Measurements from ENCODE around the gene GET4. TPM values are rescaled to one million over a fixed set of nuclear protein-coding genes. Genes with fewer than 3 reads are reported as not detected.
"Not testable (repeated sequence)": the region's sequence is repeated elsewhere in the genome, so short reads cannot be mapped to it uniquely, and the experiment has no call there.

Gene GET4
- total RNA-seq, 4 donors from 2014 or later: 24.6 to 40.8 (median 30.0) TPM

DNA sequence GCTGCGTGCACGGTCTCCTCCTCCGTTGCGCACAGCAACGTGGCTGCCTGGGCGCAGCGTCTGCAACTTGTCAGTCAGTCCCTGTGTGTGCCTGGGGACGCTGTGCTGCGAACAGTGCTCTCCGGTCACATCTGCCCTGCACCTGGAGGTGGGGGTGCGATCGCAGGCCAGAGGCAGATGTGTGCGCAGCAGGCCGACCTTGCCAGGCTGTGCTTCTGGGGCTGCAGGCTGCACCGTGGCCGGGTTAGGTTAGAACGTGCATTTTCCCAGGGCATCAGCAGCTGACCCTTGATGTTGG, 8.2 kb upstream of the GET4 start:
- intact Hi-C loops (cut with DNase I; ENCODE audit: low total_unique reads): no loop called here
- no peak overlapping the region for H3K4me3 ChIP-seq
- in situ Hi-C loops (cut with MboI; ENCODE audit: low sequenced_read_pairs in 4 of 4): loop anchor here in 1 of 4 donors (10.0 kb wide), 1 partner anchor 83 kb away; no protein-coding TSS in a partner anchor
- DNase-seq: no peak
- no peak for ATAC-seq
- H3K4me1 ChIP-seq: peaks cover 12 to 15% of the 10 kb centered on the region in 2 donors
- no peaks in the 10 kb centered on the region for H3K27me3 ChIP-seq
- H3K36me3 ChIP-seq: peaks cover 0 to 64% of the 10 kb centered on the region in 2 donors
- TF ChIP-seq POLR2A (IDR thresholded peaks at IDR 0.05) (no peak), CTCF (IDR thresholded peaks at IDR 0.05 in 4 of 5, conservative IDR thresholded peaks at IDR 0.05 in 1 of 5) (no peak)
- H3K9me3 ChIP-seq: no peaks in the 10 kb centered on the region
- H3K27ac ChIP-seq: peak overlapping the region; percentile 76 to 84 (median 78)

GRCh38 chr7:869348-869747, 7.0 kb upstream of the GET4 start:
- Histone ChIP-seq H3K4me3 (no peak overlapping the region), H3K27me3 (no peaks in the 10 kb centered on the region), H3K9me3 (no peaks in the 10 kb centered on the region), H3K36me3 (peaks cover 0 to 60% of the 10 kb centered on the region in 2 donors), H3K27ac (peak overlapping the region; percentile 41 to 58 (median 50)), H3K4me1 (peaks cover 22 to 27% of the 10 kb centered on the region in 2 donors)
- no peak for TF ChIP-seq CTCF (IDR thresholded peaks at IDR 0.05 in 4 of 5, conservative IDR thresholded peaks at IDR 0.05 in 1 of 5)
- no peak for TF ChIP-seq POLR2A (IDR thresholded peaks at IDR 0.05)
- intact Hi-C loops (cut with DNase I; ENCODE audit: low total_unique reads): no loop called here
- ATAC-seq (no peak), DNase-seq (no peak)
- in situ Hi-C loops (cut with MboI; ENCODE audit: low sequenced_read_pairs in 4 of 4): loop anchor here in 1 of 4 donors (10.0 kb wide), 1 partner anchor 85 kb away; no protein-coding TSS in a partner anchor

DNA sequence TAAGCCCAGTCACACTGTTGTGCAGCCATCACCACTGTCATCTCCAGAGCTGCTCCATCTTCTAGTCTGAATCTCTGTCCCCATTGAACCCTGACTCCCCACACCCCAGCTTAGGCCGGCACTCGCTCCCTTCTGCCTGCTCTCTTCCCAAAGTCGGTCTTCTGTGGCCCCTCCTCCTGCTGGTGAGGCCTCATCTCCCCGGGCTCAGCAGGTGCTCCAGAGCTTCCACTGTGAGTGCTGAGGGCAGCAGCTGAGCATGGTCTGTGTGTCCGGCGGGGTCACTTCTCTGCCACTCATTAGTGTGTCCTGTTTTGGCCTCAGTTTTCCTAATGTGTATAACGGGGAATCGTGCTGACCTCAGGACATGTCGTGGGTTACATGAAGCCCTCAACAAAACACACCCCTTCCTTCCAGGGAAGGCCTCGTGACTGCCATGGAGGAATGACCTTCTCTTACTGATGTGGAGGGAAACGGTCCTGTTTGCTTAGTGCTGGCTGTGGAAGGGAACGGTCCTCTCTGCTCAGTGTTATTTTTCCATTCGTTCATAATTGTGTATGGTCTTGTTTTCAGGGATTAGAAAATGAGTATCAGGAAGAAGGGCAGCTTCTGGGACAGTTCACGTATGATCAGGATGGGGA, 4.3 kb upstream of the GET4 start:
- DNase-seq (no peak), ATAC-seq (no peak)
- Histone ChIP-seq H3K27me3 (no peaks in the 10 kb centered on the region), H3K27ac (peak overlapping the region; percentile 65 to 96 (median 93)), H3K9me3 (no peaks in the 10 kb centered on the region), H3K4me1 (peaks cover 31 to 36% of the 10 kb centered on the region in 2 donors), H3K4me3 (no peak overlapping the region), H3K36me3 (peaks cover 0 to 39% of the 10 kb centered on the region in 2 donors)
- intact Hi-C loops (cut with DNase I; ENCODE audit: low total_unique reads): loop anchor here (2.0 to 10.0 kb wide), 3 partner anchors 49 to 547 kb away; no protein-coding TSS in a partner anchor
- in situ Hi-C loops (cut with MboI; ENCODE audit: low sequenced_read_pairs in 4 of 4): loop anchor here in 3 of 4 donors (5.0 to 10.0 kb wide), 3 partner anchors 47 to 87 kb away; no protein-coding TSS in a partner anchor
- no peak for TF ChIP-seq CTCF (IDR thresholded peaks at IDR 0.05 in 4 of 5, conservative IDR thresholded peaks at IDR 0.05 in 1 of 5)
- no peak for TF ChIP-seq POLR2A (IDR thresholded peaks at IDR 0.05)

- H3K27me3 ChIP-seq, H3K9me3 ChIP-seq, H3K4me3 ChIP-seq, ATAC-seq, DNase-seq: not testable (repeated sequence)
- Histone ChIP-seq H3K36me3 (peaks cover 0 to 32% of the 10 kb centered on the region in 2 donors), H3K27ac (peak overlapping the region; percentile 65 to 96 (median 93)), H3K4me1 (peaks cover 26 to 29% of the 10 kb centered on the region in 2 donors)
- intact Hi-C loops (cut with DNase I; ENCODE audit: low total_unique reads): loop anchor here (1.0 to 10.0 kb wide), 5 partner anchors 37 to 548 kb away; no protein-coding TSS in a partner anchor
- in situ Hi-C loops (cut with MboI; ENCODE audit: low sequenced_read_pairs in 4 of 4): loop anchor here in 3 of 4 donors (5.0 to 10.0 kb wide), 3 partner anchors 48 to 88 kb away; no protein-coding TSS in a partner anchor
Measured at GRCh38 chr7:872685-873084, 3.7 kb upstream of the GET4 start.

GRCh38 chr7:873367-874002, 2.9 kb upstream of the GET4 start:
- Histone ChIP-seq H3K4me1 (peaks cover 32 to 33% of the 10 kb centered on the region in 2 donors), H3K9me3 (no peaks in the 10 kb centered on the region), H3K4me3 (no peak overlapping the region), H3K27ac (peak overlapping the region; percentile 65 to 96 (median 93)), H3K36me3 (peaks cover 0 to 31% of the 10 kb centered on the region in 2 donors), H3K27me3 (no peaks in the 10 kb centered on the region)
- TF ChIP-seq POLR2A (IDR thresholded peaks at IDR 0.05) (no peak), CTCF (IDR thresholded peaks at IDR 0.05 in 4 of 5, conservative IDR thresholded peaks at IDR 0.05 in 1 of 5) (peak; percentile 91 to 97 (median 96))
- intact Hi-C loops (cut with DNase I; ENCODE audit: low total_unique reads) (loop anchor here (1.0 to 10.0 kb wide), 5 partner anchors 38 to 549 kb away; no protein-coding TSS in a partner anchor), in situ Hi-C loops (cut with MboI; ENCODE audit: low sequenced_read_pairs in 4 of 4) (loop anchor here in 3 of 4 donors (5.0 to 10.0 kb wide), 3 partner anchors 49 to 89 kb away; no protein-coding TSS in a partner anchor)
- DNase-seq (peak; percentile 71 to 87), ATAC-seq (peak; percentile 33 to 57)
